Limb (tissue), 2 donors: ENCODE data around the gene GFOD2.

Experiments used
- DNase-seq, 2 donors: peaks; one replicate each; pipeline ENCODE4 v3.0.0-alpha.2; 2016; ENCODE audit errors: extremely low spot score in 2 of 2

The GFOD2 gene

DNA sequence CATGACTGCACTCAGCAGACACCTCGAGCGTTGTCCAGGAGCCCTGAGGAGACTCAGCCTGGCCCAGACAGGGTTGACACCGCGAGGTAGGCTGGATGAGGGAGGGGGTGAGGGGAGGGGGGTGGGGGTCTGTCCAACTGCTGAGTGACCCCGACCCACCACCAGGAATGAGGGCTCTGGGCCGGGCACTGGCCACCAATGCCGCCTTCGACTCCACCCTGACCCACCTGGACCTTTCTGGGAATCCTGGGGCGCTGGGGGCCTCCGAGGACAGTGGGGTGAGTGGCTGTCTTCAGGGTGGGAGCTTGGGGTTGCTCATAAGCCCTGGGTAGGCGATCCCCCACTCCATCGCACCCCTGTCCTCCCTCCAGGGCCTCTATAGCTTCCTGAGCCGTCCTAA lies 71.4 kb downstream of the GFOD2 start:
- no peak for DNase-seq

DNA sequence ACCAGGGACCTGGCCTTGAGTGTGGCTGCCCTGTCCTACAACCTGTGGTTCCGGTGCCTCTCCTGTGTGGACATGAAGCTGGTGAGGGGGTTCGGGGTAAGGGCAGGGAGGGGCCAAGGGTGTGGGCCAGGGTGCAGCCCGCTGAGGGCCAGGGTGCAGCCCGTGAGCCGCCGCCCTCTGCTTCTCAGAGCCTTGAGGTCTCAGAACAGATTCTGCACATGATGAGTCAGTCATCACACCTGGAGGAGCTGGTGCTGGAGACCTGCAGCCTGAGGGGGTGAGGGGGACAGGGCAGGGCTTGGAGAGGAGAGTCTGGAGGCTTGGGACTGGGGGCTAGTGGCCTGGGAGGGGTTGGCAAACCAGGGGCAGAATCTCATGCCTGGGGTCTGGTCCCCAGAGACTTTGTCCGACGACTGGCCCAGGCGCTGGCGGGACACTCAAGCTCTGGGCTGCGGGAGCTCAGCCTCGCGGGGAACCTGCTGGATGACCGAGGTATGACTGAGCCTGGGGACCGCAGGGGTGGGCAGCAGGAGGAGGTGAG lies 71.9 kb downstream of the GFOD2 start:
- peak in 1 of 2 donors; percentile 20 for DNase-seq

DNA sequence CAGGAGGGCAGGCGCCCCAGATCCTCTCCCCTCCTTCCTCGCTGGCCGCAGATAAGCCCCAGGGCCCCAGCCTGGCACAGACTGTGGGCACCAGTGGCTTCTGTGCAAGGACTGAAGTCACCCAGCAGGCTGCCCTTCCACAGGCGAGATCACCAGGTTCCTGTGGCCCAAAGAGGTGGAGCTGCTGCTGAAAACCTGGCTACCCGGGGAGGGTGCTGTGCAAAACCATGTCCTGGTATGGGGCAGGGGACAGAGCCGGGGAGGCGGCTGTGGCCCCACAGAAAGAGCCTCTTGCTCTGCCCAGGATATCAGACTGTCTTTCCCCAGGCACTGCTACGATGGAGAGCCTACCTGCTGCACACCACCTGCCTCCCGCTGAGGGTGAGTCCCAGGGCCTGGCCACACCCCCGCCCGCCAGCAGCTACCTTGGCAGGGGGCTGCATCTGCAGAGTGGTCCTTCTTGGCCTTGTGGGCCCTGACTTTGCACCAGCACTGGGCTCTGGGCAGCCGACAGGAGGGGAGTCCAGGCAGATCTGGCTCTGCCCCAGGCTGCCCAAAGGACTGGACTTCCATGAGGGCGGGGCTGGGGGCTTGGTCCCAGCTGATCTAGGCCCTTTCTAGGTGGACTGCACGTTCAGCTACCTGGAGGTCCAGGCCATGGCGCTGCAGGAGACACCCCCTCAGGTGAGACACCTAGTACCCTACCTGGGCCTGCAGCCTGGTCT lies 73.6 kb downstream of the GFOD2 start:
- peak in 1 of 2 donors; percentile 21 for DNase-seq

DNA sequence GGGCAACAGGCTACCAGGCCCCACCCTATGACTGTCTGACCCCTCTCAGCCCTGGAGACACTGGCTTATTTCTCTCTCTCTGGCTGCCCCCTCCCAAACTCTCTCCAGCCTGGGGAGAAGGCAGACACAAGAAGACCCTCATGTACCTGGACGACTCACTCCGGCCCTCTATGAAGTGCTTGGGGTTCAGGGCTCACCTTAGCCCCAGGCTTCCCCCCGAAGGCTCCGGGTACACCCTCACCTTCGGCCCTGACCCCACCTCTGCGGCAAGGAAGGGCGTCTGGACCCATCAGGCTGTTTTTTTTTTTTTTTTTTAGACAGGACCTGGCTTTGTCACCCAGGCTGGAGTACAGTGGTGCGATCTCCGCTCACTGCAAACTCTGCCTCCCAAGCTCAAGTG lies 75.1 kb downstream of the GFOD2 start:
- DNase-seq: no peak

DNA sequence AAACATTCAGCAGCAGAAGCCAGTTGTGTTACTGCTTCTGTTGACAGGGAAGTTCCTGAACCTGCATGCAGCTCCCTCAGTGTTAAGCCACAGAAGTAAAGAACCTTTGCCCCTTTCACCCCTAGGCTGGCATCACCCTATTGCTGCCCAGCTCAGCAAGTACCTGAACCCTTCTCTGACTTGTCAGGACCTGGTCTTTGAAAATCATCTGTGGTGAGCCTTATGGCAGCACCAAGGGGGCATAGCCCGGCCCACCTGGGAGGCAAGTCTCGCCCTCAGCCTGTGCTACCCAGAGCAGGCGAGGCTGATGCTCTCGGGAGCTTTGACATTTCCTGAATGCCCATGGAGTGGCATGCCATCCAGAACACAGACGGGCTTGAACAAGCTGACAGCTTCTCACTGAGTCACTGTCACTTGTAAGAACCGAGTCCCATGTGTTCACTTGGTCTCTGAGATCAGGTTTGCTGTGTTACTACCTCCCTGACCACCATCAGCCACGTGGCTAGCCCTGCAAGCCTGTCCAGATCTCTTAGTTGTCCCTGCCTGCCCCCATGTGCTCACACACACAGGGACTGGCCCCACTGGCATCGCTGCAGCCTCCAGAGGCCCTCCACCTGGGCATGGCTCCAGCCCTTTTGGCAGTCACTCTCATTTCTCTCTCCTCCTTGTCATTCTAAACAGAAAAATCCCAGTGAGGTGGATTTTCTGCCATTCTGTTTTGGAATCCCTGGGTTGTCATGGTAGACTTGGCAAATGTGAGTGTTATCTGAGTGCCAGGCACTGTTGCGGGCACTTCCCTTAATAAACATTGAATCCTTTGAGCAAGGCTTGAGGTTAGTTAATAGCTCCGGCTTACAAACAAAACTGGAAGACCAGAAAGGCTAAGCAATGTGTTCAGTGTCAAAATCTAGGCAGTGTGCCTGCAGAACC lies 77.1 kb downstream of the GFOD2 start:
- no peak for DNase-seq

DNA sequence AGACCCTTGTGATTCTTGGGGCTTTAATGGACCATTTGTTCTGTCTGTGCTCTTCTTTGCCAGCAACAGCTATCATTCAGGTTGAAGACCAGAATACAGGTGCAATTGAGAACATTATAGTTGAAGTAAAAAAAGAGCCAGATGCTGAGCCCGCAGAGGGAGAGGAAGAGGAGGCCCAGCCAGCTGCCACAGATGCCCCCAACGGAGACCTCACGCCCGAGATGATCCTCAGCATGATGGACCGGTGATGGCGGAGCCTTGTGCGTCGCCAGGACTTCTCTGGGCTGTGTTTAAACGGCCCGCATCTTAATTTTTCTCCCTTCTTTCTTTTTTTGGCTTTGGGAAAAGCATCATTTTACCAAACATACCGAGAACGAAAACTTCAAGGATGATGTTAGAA lies 81.5 kb downstream of the GFOD2 start:
- DNase-seq: no peak

DNA sequence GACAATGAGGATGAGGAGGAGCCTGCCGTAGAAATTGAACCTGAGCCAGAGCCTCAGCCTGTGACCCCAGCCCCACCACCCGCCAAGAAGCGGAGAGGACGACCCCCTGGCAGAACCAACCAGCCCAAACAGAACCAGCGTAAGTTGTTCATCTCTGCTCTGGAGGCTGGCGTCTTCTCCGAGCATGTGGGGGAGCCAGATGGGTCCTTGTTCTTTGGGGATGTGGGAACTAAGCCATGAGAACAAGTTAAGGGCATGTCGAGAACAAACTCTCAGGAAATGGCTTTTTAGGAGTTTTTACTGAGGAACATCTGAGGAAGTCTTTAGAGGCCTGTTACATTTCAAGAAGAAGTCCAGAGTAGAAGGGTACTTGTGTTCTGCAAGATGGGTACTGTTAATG lies 82.4 kb downstream of the GFOD2 start:
- no peak for DNase-seq

DNA sequence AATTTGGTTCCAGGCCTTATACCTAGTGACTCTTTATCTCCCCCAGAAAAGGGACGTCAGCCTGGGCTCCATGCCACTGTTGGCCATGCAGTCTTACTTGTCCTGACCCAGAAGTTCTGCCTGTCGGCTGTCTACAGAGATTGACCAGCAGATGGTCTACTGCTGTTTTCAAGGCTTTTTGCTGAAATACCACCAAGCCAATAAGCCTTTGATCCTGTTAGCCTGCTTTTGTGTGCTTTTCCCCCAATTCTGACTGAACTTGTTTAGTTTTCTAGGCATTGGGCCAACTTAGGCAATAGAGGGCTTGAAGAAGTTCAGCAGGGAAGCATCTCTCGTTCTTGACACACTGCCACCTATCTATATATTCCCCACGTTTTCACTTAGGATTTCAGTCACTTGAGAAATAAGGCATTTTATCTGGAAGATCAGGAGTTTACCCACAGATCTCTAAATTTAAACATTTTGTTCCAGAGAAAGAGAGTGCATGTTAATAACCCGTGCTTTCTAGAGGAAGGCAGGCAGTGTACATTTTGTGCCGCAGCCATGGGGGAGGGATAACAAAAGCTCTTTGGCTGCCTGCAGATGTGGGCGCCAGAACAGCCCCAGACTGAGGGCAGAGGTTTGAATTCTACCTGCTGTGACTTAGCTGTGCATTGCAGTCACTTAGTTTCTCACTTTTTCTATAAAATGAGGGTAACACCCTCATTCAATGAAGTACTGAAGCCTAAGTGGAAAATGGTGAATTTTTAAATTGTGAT lies 86.5 kb downstream of the GFOD2 start:
- no peak for DNase-seq

DNA sequence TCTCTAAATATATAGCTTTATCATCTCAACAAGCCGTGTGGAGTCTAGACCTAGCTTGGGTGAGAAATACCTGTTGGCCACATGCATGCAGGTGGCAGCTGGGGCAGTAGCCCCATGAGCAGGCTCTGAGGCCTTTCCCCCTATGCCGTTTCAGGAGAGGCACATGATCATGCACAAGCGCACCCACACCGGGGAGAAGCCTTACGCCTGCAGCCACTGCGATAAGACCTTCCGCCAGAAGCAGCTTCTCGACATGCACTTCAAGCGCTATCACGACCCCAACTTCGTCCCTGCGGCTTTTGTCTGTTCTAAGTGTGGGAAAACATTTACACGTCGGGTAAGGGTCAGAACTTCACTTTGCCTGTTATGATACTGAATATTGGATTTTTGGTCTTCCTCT lies 90.9 kb downstream of the GFOD2 start:
- no peak for DNase-seq
